Stimulated activated CD4-positive, alpha-beta T cell treated with anti-CD3 and anti-CD28 coated beads, Interleukin-4, amount 100 ng/mL, for 4 hours (primary cell): ENCODE data around the gene DYRK1A.
"Not testable (repeated sequence)": the region's sequence is repeated elsewhere in the genome, so short reads cannot be mapped to it uniquely, and the experiment has no call there.

ENCODE experiments used
- DNase-seq, 2 experiments: peaks; one replicate each; pipeline ENCODE4 v3.0.0-alpha.2; 2020

DYRK1A gene

DNA sequence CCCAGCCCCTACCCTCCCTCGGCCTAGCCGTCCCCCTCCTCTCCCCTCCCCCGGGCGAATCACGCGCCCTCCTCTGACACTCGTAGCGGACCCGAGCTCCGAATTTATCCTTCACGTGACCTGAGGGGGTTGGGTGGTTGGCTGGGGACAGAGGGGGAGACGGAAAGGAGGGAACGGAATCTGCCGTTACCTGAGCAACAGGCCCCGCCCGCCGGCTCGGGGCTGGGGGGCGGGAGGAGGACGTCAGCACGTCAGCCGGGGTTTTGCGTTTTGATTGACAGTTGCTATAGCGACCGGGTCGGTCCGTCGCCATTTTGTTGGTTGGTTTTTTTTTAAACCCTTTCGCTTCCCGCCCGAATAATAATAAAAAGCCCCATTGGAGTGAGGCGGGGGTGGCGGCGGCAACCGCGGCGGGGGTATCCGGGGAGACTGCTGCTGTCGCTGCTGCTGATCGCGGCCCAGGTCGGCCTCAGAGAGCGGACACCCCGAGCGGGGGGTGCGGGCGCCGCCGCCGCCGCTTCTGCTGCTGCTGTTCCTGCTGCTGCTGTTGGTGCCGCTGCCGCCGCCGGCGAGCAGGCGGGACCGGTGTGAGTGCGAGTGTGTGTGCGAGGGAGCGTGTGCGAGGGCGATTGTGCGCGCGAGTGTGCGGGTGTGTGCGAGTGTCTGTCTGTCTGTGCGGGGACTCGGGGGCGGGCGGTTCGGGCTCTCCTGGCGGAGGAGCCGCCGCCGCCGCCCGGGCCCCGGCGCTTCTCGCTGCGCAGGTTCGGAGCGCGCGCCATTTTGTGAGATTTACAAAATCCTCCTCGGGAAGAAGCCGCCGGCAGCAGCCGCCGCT lies at the start of gene DYRK1A:
TSS of gene DYRK1A (plus strand) at position 292 of the 835 bp plus-strand sequence. CDS start 53,602 bp downstream, outside the sequence.
- DNase-seq: peak; percentile 96 to 98

DNA sequence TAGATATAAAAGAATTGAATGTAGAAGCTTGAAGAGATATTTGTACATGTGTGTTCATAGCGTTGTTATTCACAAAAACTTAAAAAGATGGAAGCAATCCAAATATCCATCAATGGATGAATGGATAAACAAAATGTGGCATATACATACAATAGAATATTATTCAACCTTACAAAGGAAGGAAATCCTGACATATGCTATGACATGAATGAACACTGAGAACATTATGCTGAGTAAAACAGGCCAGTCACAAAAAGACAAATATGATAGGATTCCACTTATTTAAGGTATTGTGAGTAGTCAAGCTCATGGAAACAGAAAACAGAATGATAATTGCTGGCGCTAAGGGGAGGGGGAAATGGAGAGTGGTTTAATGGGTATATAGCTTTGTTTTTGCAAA lies 47.0 kb upstream of the DYRK1A start:
- DNase-seq: no peak

DNA sequence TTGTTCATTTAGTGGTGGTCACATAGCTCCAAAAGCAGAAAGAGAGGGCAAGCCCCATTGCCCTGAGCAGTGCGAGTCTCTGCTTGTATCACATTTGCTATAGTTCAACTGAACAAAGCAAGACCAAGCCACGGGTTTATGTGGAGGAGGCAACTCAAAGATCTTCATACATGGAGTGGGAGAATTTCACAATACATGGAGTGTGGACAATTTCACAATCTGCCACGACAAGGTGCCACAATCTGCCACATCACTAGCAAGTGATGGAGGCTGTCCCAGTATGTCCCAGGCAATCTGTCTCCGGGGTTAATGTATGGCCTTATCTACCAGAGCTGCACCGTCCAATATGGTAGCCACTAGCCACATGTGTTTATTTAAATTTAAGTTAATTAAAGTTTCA lies 44.5 kb upstream of the DYRK1A start:
- no peak for DNase-seq

DNA sequence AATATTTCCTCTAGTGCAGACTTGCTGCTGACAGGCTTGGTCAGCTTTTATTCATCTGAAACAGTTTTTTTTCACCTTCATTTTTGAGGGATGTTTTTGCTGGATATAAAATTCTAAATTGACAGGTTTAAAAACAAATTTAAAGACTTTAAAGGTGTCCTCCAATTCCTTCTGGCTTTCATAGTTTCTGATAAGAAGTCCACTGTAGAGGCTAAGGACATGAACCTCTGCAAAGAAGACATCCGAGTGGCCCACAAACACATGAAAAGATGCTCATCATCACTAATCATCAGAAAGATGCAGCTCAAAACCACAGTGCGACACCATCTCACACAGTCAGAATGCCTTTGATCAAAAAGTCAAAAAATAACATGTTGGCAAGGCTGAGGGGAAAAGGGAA lies 42.0 kb upstream of the DYRK1A start:
- no peak for DNase-seq

DNA sequence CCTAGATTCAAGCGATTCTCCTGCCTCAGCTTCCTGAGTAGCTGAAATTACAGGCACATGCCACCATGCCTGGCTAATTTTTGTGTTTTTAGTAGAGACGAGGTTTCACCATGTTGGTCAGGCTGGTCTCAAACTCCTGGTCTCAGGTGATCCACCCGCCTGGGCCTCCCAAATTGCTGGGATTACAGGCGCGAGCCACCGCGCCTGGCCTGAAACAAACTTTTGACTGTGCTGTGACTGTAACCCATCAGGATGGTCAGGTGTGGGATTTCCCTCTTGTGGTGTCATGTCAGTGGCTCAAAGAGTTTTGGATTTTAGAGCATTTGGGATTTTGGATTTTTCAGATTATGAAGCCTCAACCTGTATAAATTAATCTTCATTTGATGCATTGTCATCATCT lies 38.4 kb upstream of the DYRK1A start:
- not testable (repeated sequence) for DNase-seq

DNA sequence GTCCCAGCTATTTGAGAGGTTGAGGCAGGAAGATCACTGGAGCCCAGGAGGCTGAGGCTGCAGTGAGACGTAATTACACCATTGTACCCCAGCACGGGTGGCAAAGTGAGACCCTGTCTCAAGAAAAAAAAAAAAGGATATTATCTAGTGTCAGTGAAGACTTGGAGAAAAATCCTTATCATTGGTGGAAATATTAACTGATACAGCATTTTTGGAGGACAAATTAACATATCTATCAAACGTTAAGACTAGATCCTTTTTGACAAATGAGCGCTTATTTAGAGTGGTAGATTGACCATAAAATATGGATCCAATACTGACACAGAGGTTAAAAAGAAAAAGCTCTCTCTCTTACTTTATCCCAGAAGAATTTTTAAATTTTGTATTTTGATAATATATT lies 35.2 kb upstream of the DYRK1A start:
- DNase-seq: no peak

DNA sequence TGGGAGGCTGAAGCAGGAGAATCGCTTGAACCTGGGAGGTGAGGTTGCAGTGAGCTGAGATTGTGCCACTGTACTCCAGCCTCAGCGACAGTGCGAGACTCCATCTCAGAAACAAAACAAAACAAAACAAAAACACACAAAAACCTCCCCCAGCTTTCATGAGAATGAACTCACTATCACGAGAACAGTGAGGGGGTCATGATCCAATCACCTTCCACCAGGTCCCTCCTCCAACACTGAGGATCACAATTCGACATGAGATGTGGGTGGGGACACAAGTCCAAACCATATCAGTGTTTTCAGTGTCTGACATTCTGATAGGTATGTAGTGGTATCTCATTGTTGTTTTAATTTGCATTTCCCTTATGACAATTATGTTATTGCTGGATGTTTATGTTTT lies 31.5 kb upstream of the DYRK1A start:
- DNase-seq: no peak

DNA sequence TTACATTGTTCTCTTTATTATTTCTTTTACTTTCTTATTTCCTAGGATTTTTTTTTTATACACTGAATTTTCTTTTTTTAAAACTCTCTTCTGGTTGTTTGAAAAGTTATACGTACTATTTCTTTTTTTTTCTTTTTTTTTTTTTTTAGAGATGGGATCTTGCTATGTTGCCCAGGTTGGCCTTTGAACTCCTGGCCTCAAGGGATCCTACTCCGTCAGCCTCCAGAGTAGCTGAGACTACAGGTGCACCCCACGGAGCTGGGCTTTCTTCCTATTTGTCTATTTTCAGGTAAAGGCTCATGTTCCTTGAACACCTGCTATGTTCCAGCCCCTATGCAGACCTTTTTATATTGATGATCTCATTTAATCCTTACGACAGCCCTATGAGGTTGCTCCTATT lies 29.4 kb upstream of the DYRK1A start:
- no peak for DNase-seq

DNA sequence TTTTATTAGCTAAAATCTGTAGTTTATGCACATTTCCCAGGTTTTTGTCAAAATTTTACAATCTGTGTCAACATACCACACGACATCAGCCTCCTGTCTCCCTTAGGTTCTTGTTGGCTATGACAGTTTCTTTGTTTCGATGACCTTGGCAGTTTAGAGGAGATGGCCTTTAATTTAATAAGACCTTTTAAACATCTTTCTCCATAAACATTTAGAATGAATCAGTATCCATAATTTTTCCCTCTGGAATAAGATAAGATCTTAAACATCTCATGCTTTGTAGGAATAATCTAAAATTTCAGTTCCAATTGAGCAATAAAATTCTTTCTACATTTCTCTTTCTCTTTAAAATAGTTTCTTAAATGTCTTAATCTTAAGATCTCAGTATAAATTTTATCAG lies 28.7 kb upstream of the DYRK1A start:
- DNase-seq: no peak

DNA sequence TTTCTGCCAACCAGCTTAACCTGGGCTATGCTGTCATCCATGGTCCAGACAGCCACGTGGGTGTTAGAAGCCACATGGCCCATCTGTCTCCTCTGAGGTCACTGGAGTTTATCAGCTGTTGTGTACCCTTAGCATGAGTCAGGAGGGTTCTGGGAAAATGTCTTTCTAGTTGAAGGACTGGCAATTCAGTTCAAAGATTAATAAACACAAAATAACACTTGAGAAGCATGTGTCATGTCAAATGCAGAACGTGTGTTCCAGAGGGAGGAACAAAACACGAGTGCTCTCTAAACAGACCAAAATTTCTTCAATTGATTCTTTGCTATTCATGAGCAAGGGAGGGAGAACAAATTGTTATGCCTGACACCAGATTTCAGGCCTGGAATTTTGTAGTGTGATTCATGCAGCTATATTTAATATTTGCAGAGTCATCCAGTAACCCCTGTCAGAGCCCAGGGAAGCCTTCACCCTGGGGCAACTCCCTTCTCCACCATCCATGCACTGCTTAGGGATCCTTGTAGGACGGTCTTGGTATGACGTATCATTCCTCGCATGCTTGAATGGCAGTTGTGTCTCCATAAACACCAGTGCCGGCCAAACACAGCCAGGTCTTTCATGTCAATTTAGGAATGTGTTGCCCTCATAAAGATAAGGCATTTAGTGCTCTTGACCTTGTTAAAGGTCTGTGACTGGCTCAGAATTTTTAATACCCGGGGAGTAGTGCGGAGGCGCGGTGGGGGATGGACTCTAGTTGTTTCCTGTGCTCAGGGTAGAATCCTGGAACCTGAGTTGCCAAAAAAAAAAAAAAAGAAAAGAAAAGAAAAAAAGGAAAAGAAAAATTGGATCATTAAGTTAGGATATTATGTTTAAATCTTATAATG lies 27.7 kb upstream of the DYRK1A start:
- no peak for DNase-seq

DNA sequence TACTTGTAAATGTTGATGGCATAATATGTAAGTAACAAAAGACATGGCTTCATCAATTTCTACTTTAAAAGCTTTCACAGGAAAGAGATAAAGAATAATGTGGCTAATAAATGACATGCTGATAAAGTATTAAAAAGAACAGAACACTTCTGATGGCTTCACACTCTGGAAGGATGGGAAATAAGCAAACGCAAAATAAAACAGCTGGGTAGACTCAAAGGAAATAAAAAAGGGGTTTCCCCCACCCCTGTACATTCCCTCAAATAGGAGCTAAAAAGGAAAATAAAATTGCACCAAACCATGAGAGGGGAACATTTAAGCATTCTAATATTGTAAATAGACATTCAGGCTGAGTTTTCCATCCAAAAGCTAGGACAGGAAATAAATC lies 27.0 kb upstream of the DYRK1A start:
- DNase-seq: no peak

DNA sequence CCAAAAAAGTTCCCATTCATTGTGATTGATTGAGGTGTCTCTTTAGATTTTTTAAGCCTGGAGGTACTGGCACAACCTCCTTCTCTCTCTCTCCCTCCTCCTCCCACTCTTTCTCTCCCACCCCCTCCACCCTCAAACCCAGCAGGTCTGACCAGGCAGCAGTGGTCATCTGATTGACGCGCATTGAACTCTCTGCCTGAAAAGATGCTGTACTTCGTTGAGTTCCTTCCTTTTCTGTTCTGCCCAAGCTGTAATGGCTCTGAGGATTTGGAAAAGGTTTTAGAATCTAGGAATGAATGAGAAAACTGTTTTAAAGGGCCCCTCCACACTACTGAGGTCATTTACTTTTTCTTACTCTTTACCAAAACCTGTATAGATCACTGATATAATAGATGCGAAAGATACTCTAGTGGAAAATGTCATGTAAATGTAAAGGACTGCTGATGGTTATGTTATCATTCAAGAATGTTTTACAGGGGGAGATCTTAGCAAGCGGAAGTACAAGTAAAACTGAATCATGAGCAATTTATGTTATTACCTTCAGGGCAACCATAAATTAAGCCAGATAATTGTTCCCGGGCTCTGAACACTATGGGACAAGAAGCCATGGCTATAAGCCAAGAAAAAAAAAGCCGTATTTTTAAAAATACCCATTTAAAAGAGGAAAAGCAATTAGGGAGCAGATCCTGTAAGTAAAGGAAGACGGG lies 25.2 kb upstream of the DYRK1A start:
- no peak for DNase-seq

DNA sequence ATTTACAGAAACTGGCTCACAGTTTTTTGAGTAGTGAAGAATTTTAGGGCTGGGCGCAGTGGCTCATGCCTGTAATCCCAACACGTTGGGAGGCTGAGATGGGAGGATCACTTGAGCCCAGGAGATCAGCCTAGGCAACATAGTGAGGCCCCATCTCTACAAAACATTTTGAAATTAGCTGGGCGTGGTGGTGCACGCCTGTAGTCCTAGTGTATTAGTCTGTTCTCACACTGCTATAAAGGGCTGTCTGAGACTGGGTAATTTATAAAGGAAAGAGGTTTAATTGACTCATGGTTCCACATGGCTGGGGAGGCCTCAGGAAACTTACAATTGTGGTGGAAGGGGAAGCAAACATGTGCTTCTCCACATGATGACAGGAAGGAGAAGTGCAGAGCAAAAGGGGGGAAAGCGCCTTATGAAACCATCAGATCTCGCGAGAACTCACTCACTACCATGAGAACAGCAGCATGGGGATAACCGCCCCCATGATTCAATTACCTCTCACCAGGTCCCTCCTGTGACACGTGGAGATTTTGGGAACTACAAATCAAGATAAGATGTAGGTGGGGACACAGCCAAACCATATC lies 24.4 kb upstream of the DYRK1A start:
- no peak for DNase-seq

DNA sequence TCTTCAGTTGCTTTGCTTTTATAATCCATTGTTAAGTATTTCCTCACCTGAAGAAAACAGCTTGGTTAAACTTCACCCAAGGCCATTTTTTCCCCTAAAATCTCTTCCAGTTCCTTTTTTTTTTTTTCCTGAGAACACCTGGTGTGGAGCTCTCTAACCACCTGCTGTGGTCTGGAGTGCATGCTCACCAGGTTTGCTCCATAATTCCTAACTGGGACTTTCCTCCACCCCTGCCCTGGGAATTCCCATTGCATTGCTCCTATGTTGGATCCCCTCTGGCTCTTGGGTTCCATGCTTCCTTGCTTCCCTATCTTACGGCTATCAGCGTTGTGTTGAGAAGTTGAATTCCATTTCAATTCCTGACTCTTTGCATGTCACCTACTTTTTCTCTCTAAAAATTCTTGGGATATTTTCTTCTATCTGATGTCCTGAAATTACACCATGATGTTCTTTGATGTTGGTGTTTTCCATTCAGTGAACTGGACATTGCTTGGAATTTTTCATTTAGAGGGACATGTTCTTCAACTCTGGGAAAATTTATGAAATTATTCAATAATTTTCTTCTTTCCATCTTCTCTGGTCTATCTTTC lies 19.6 kb upstream of the DYRK1A start:
- DNase-seq: no peak

DNA sequence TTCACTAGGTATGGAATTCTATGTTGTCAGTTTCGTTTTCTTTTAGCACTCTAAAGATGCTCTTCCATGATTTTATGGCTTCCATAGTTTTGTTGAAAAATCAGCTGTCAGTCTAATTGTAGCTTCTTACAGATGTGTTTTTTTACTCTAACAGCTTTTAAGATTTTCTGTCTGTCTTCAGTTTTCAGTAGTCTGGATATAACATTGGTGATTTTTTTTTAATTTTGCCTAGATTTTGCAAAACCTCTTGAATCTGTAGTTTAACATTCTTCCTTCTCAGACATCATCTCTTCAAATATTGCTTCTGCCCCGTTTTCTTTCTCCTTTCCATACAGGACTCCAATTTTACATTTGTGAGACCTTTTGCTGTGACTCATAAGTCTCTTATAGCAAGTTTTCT lies 17.9 kb upstream of the DYRK1A start:
- DNase-seq: no peak

DNA sequence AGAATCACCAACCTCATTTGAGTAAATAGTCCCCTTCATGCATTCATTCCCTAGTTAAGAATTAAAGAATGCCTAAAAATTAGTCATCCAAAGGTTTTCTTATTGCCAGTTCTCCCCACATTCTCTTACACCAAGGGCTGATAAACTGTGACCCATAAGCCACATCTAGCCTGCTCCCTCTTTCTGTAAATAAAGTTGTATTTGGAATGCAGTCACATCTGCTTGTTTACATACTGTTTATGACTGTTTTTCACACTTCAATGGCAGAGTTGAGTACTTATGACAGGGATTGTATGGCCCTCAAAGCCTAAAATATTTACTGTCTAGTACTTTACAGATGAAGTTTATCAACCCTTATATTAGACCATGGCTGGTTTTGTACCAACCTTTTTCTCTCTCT lies 16.1 kb upstream of the DYRK1A start:
- DNase-seq: no peak

DNA sequence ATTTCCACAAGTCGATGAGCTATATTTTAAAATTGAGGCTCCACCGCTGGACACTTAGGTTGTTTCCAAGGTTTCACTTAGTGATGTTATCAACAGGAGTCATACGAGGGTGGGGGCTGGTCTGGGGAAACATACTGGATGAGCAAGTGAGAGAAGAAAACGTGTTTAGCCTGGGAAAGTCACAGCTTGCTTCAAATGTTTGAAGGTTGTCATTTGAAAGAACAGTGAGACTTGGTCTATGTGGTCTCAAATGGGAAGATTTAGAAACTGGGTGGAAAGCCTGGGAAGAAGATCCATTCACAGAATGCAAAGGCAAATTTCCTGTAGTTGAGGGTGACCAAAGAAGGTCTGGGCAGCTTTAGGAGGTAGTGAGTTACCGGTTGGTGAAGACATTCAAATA lies 9.9 kb upstream of the DYRK1A start:
- DNase-seq: no peak

DNA sequence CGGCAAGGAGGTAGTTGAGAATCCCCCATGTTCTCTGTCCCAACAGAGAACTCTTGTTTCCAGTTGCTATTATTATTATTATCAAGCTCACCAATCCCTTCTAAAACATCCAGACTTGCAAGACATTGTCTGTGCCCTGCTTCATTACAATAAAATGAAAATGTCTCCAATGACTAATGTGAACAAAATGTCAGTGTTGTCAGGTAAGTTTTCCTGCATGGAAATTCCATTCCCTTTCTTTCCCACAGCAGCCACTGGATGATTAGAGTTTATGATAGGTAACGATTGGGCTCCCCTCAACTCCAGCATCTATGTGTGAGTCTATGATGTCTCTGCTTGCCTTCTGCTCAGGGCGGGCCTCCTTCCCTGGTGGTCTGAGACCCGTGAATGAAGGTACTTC lies 8.9 kb upstream of the DYRK1A start:
- no peak for DNase-seq

DNA sequence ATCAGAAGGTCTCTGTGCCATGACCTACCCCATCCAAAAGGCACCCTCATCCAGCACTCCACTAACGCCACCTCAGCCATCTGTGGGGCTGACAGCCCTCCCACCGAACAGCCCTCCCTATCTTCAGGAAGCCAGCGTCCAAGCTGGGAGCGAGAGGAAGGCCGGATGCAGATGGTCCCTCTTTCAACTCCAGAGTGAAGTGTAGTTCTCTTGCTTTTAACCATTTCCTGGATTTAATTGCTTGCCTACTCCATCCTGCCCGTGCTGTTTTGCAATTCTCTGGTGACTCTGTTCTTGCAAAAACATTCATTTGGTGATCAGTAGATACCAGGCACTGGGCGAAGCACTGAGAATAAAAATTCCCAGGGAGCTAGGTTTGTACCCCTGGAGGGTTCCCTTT lies 8.2 kb upstream of the DYRK1A start:
- no peak for DNase-seq

DNA sequence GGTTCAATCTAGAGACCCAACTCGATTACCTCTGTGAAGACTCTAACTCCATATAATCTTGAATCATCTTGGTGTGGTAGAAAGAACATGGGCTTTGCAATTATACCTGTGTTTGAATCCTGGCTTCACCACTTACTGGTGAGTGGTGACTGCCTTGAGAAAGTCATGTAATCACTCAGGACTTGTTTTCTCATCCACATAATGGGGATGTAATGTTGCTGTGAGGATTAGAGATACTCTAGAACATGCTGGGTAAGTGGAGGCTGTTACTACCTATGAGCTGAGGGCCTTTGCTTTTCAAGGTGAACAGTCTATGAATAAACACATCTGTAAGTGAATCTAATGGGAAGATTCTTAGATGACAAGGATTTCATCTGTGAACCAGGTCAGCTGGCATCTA lies 2.6 kb upstream of the DYRK1A start:
- DNase-seq: no peak

DNA sequence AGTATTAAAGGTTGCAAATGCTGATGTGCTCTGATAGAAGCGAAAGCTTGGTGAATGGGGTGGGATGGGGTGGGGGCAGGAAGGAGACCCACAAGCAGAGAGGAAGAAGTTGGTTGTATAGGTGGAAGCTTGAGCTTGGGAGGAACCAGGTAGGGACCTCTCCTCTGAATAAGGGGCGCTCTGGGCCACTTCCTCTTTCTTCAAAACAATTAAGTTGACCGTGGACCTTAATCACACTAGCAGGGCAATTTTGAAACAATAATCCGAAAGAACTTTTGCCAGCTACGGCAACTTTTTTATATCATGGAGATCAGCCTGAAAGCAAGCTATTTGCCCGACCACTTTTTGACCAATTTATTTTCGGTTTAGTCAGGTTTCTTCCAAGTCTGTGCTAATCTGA lies 1.9 kb upstream of the DYRK1A start:
- DNase-seq: no peak
